ENCODE measurements around the gene RPL18. TPM values are rescaled to one million over a fixed set of nuclear protein-coding genes. Genes with fewer than 3 reads are reported as not detected.

The RPL18 gene
- total and polyA plus RNA-seq, 9 of the 15 experiments (the other 6 are each of a cell fraction or from before 2014, with no cell fraction given), result 312 to 2,635 (median 1,653) TPM

- TF ChIP-seq E2F8 (IDR thresholded peaks at IDR 0.05; ENCODE audit: low read depth, partially characterized antibody), result no peak
- TF ChIP-seq MAFF (IDR thresholded peaks at IDR 0.05; ENCODE audit: low read length), result no peak
- TF ChIP-seq CAMTA2 (CRISPR knock-in tag; conservative IDR thresholded peaks at IDR 0.05), result no peak
- TF ChIP-seq PHF21A (IDR thresholded peaks at IDR 0.05; ENCODE audit: borderline replicate concordance, low read depth), result no peak
- 0 out of 2 replicates have a peak, but pooled peaks have one; percentile 7 for TF ChIP-seq ATF3 (IDR thresholded peaks at IDR 0.05)
- no peak for TF ChIP-seq ATF3 (CRISPR knock-in tag; conservative IDR thresholded peaks at IDR 0.05)
- no peak for TF ChIP-seq TCF15 (CRISPR knock-in tag; IDR thresholded peaks at IDR 0.05)
- TF ChIP-seq DMBX1 (CRISPR knock-in tag; IDR thresholded peaks at IDR 0.05; ENCODE audit: borderline replicate concordance), result no peak
- peak; percentile 72 for TF ChIP-seq CEBPB (tag; IDR thresholded peaks at IDR 0.05)
Measured at GRCh38 chr19:48659768-48660167, 40.8 kb upstream of the RPL18 start (continued).

Measured in K562 (cell line).